T-helper 2 cell treated with Interferon-gamma antibody and Interleukin-4, amounts not matched to agents 100 ng/mL and 5 ng/mL, for 36 hours (primary cell): ENCODE measurements around the gene NPB. TPM values are rescaled to one million over a fixed set of nuclear protein-coding genes. Genes with fewer than 3 reads are reported as not detected.
"Not testable (repeated sequence)": the region's sequence is repeated elsewhere in the genome, so short reads cannot be mapped to it uniquely, and the experiment has no call there.

ENCODE experiments used
- intact Hi-C: fragments of 100-400 bp; cut with micrococcal nuclease; formaldehyde crosslinking; loops from one replicate; pipeline ENCODE4 v1.15.1; 2023
- total RNA-seq: library from RNA; stranded (reverse); gene quantifications from 2 replicates; pipeline ENCODE4 v1.2.3, GENCODE V29; 2022

NPB gene
- total RNA-seq, 1 donor from 2014 or later, result 0.11 TPM

GRCh38 chr17:81910840-81911276, 8.8 kb downstream of the NPB start:
- intact Hi-C loops, result loop anchor here (1.0 to 2.0 kb wide), 3 partner anchors 18 to 50 kb away; partner anchors contain the start of gene P4HB

- intact Hi-C loops, result loop anchor here (1.0 to 2.0 kb wide), 3 partner anchors 19 to 51 kb away; partner anchors contain the start of gene P4HB
Observed at GRCh38 chr17:81911277-81911961, 9.4 kb downstream of the NPB start, which contains the start of gene PCYT2. TSS of gene PCYT2 (minus strand) at chr17:81911399. CDS start at chr17:81911355, 44 bp downstream.

- intact Hi-C loops, result loop anchor here (1.0 to 2.0 kb wide), 3 partner anchors 19 to 51 kb away; partner anchors contain the start of gene P4HB
Observed at GRCh38 chr17:81911969-81912368, 9.9 kb downstream of the NPB start.

DNA sequence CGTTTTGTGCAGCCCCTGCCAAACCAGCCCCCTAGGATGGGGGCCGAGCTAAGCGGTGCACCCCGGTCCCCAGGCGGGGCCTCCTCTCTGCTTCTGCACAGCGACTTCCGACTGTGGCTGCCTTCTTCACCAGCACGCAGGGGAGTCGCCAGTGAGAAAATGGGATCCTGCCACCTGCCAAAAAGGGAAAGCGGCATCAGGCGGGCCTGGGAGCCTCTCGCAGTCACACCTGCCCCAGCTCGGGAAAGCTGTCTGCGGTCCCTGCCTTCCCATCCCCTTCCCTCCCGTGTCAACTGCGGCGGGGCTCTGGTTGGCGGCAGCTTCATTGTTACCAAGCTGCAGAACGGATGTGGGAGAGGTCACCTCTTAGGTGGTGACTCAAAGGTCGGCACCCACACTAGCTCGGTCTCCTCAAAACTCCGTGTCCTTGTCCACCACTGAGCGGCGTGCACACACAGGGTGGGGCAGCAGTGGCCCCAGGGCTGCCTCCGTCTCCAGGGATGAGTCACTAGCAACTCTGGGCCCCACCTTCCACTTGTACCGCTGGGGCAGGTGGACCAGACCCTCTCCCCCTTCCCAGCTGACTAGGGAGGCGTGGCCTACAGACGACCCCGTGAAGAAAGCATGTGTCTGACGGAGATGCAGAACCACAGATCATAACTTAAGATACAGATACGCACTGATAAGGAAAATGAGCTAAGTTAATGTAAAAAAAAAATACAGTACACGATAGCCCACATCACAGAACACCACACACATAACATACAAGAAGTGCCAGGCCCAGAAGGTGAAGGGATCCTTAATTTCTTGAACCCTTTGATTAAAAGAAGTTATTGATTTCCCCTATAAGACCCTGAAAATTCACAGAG, 10.6 kb downstream of the NPB start:
- intact Hi-C loops, result no loop called here

GRCh38 chr17:81913394-81914102, 11.5 kb downstream of the NPB start:
- intact Hi-C loops, result no loop called here

DNA sequence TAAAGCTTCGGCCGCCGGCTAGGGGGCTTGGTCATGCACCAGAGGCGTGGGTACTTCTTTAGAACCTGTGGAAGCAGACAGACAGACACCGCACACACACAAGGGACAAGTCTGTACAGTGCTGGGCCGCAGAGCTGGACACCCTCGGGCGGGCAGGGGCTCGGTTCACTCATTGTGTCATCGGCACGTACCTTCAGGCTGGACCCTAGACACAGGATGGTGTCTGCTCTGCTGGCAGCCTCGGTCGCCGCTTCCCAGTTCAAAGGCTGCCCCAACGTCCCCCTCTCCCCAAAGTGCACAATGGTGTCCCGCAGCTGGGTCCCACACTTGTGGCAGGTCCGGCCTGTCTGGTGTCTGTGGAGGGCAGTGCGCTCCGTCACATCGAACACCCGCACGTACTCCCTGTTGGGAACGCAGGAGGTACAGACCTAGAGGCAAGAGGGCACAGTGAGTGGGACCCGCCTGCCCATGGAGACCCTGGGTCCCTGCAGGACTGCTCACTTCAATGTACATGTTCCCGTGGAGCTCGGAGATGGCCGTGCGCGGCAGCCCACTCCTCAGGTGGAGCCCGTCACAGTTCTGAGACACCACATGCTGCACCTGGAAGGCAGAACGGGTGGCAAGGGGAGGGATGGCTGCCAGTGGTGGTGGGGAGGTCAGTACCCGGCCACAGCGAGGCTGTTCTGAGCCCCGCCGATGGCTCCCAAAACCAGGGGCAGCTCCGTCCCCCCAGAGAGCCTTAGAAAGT, 12.2 kb downstream of the NPB start:
- intact Hi-C loops, result no loop called here

DNA sequence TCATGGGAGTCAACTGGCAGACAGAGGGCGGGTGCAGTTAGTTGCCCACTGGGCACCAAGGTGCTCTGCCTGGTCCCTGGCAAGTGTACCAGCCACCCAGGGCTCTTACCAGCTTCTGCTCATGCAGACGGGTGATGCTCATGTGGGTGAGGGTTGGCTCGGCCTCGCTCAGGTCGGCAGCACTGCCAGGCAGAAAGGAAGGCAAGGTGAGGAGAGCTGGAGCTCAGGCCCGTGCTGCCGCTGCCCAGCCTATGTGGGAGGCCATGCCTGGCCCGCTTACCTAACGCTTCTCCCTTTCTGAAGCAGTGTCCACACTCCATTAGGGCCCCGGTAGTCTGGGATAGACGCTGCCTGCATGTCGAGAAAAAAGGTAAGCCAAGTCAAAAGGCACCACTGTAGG, 13.3 kb downstream of the NPB start:
- intact Hi-C loops, result no loop called here

DNA sequence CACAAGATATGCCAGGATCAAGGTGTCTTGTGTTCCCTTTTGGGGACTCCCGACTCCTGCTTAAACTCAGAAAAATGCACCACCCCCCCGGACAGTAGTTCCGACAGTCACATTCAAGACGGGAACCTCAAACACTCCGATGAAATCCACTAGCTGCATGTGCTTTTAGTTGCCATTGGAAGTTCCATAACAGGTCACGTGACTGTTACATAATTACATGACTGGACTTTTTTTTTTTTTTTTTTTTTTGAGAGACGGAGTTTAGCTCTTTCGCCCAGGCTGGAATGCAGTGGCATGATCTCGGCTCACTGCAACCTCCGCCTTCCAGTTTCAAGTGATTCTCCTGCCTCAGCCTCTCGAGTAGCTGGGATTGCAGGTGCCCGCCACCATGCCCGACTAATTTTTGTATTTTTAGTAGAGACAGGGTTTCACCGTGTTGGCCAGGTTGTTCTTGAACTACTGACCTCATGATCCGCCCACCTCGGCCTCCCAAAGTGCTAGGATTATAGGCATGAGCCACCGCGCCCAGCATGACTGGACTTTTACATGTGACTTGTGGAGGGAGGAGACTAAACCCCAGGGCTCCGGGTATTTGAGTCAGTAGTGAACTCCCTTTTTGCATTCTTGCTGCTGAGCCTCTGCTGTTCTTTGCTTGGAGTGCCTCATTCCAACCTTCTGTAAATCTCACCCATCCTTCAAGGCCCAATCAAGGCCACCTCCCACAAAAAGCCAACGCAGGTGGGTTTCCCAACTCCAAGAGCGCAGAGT, 14.4 kb downstream of the NPB start:
- intact Hi-C loops, result no loop called here

DNA sequence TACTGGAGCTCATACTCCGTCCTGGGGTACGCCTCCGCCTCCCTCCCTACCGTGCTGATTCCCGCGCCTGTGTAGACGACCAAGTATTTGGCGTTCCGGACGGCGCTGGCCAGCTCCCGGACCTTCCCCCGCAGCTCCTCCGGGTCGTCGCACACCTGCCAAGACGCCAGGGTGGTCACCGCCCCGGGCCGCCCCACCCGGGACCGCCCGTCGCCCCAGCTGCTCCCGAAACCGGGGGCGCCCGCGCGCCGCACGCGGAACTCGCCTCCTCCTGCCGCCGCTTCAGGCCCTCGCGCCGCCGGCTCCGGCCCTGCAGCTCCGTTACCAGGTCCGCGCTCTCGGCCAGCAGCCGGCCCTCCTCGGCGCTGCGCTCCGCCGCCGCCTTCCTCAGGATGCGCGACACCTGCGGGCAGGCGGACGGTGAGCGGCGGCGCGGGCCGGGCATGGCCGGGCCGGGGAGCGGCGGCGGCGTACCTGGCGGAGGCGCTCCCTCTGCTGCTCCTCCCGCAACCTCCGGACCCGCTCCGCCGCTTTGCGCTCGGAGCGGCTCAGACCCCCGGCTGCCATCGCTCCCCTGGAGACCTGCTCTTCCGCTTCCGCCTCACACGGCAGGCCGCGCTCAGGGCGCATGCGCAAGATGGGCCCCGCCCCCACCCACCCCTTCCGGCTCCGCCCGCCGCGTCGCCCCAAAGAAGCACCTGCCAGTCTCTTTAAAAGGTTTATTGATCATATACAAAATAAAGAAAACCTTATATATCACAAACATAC, 15.7 kb downstream of the NPB start, which contains the start of gene SIRT7:
Gene SIRT7 (minus strand): TSS at position 612 of the 768 bp plus-strand sequence. CDS start 45 bp downstream, at position 567.
- intact Hi-C loops, result no loop called here

DNA sequence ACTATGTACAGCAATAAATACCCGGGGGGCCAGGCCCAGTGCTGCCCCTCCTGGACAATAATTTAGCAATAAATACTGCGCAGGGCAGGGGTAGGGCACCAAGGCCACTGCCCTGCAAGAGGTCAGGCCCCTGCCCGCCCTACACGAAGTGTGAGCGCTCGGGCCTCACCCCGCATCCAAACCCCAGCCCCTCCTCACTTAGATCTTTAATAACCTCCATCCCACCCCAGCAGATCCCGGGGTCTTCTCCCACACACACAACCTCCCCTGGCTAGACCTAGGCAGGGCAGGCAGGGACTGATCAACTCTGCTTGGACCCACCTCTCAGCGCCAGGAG, 16.3 kb downstream of the NPB start:
- intact Hi-C loops, result not testable (repeated sequence)

- intact Hi-C loops, result no loop called here
Observed at GRCh38 chr17:81918832-81919545, 17.0 kb downstream of the NPB start.

- intact Hi-C loops, result loop anchor here (10.0 kb wide), 1 partner anchor 174 kb away; the partner anchor contains the start of gene FASN
Observed at GRCh38 chr17:81920612-81921536, 18.8 kb downstream of the NPB start.

DNA sequence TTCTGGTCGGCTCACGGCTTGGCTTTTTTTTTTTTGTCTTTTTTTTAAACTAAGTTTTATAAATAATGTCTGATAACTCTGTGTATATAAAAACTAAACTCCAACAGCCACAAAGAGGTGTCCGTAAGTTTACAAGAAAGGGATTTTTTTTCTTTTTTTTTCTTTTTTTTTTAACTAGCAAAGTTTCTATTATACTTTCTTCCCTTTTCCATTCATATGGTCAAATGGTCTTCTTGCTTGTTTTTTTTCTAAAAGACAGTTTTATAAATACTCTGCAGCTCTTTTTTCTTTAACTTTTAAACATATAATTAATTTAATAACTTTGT, 19.5 kb downstream of the NPB start:
- intact Hi-C loops, result loop anchor here (10.0 kb wide), 1 partner anchor 173 kb away; the partner anchor contains the start of gene FASN

DNA sequence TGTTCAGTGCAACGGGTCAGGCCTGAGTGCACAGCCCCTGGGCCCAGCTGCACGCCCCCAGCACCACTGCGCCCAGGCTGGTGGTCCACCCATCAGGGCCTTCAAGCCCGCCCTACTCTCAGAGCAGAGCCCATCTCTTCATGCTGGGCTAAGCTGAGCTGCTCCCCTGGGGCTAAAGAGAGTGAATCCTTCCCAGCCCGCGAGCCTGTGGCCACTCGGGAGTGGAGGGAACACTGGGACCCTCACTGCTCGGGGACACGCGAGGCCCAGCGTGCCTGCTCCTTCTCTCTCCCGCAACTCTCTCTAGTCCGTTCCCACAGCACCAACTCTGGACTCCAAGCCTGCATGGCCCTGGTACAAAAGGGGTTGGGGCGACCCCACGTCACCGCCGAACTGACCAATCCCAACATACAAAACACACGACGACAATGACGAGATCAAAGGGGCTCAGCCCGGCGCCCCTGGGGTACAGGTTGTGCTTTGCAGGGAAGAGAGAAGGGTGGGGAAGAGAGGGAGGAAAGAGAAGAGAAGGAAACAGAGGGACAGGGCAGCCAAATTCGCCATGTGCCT, 20.0 kb downstream of the NPB start:
- intact Hi-C loops, result loop anchor here (10.0 kb wide), 1 partner anchor 173 kb away; the partner anchor contains the start of gene FASN

DNA sequence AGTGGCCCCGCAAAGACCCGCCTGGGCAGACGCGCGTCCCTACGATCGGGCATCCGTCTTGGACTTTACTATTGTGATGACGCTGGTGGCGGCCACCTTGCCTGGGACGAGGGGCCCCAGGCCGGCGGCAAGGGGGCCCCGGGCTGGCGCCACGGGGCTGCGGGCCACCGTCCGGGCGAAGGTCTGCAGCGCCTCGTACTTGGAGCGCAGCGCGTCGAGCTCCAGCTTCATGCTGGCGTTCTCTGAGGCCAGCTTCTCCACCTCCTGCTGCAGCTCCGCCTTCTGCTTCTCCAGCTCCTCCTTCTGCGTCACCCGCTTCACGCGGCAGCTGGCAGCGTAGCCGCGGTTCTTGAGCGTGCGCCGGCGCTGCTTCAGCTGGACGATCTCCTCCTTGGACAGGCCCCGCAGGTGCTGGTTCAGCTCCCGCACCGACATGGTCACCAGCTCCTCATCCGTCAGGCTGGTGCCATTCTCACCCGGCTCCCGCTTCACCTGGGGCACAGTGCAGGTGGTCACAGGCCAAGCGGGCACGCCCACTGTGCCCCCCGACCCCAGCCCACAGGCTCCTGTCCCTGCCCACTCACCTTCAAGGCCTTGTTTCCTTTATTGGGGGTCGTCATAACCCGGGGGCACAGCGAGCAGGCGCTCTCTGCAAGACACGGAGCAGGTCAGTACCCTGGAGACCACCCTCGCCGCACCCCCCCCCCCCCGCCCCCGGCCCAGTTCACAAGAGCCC, 20.7 kb downstream of the NPB start:
- intact Hi-C loops, result loop anchor here (10.0 kb wide), 1 partner anchor 172 kb away; the partner anchor contains the start of gene FASN
